HT-29 (cell line): Measurements from ENCODE around the gene ANKRD35. TPM values are rescaled to one million over a fixed set of nuclear protein-coding genes. Genes with fewer than 3 reads are reported as not detected.
"Not testable (repeated sequence)": the region's sequence is repeated elsewhere in the genome, so short reads cannot be mapped to it uniquely, and the experiment has no call there.

Source experiments
- DNase-seq: peaks from one replicate; pipeline ENCODE4 v3.0.0-alpha.2; 2015; ENCODE audit warnings: low spot score
- total RNA-seq: library from RNA; depleted of rRNA; stranded (reverse); fragments of >200 nt; shearing (Covaris generic); gene quantifications from 2 replicates; pipeline ENCODE4 v1.2.3, GENCODE V29; 2014; rRNA removed

The ANKRD35 gene
- 0.29 and 0.46 TPM in 2 replicates for total RNA-seq

- DNase-seq, result peak; percentile 77
These were observed at the start of gene ANKRD35 for GRCh38 chr1:145885738-145886287. ANKRD35 (minus strand) TSS chr1:145885866; CDS start chr1:145885758, 108 bp downstream.

GRCh38 chr1:145932522-145933009, 46.9 kb upstream of the ANKRD35 start:
- DNase-seq, result not testable (repeated sequence)

- DNase-seq, result no peak
These were observed 42.4 kb upstream of the ANKRD35 start for GRCh38 chr1:145927916-145928643.

- DNase-seq, result peak; percentile 97
These were observed 41.6 kb upstream of the ANKRD35 start, which contains the start of gene RBM8A for GRCh38 chr1:145927063-145927886. RBM8A (minus strand) TSS chr1:145927484; CDS start chr1:145927426, 58 bp downstream.

GRCh38 chr1:145926686-145927062, 41.0 kb upstream of the ANKRD35 start:
- DNase-seq, result no peak

- DNase-seq, result no peak
These were observed 36.6 kb upstream of the ANKRD35 start for GRCh38 chr1:145922266-145922665.

- DNase-seq, result not testable (repeated sequence)
These were observed 34.6 kb upstream of the ANKRD35 start for GRCh38 chr1:145920297-145920696.

- DNase-seq, result peak; percentile 71
These were observed 33.6 kb upstream of the ANKRD35 start for GRCh38 chr1:145918992-145919939.

GRCh38 chr1:145918144-145918991, 32.7 kb upstream of the ANKRD35 start, which contains the start of gene PEX11B:
PEX11B (minus strand) TSS chr1:145918717; CDS start chr1:145918688, 29 bp downstream.
- DNase-seq, result peak; percentile 91

- no peak for DNase-seq
These were observed 31.9 kb upstream of the ANKRD35 start for GRCh38 chr1:145917595-145917994.

GRCh38 chr1:145916745-145917144, 31.1 kb upstream of the ANKRD35 start:
- DNase-seq, result no peak

GRCh38 chr1:145912128-145912641, 26.5 kb upstream of the ANKRD35 start:
- DNase-seq, result no peak

- no peak for DNase-seq
These were observed 23.0 kb upstream of the ANKRD35 start for GRCh38 chr1:145908653-145909052.

- DNase-seq, result no peak
These were observed 21.5 kb upstream of the ANKRD35 start for GRCh38 chr1:145906954-145907753.

- no peak for DNase-seq
These were observed 15.8 kb upstream of the ANKRD35 start for GRCh38 chr1:145901312-145902021.

- no peak for DNase-seq
These were observed 13.1 kb upstream of the ANKRD35 start for GRCh38 chr1:145898756-145899155.

- DNase-seq, result no peak
These were observed 12.3 kb upstream of the ANKRD35 start for GRCh38 chr1:145897969-145898368.

GRCh38 chr1:145895471-145895870, 9.8 kb upstream of the ANKRD35 start:
- DNase-seq, result no peak
